Tongue (tissue), 2 donors: ENCODE results near the gene TNK2. TPM values are rescaled to one million over a fixed set of nuclear protein-coding genes. Genes with fewer than 3 reads are reported as not detected.
"Not testable (repeated sequence)": the region's sequence is repeated elsewhere in the genome, so short reads cannot be mapped to it uniquely, and the experiment has no call there.

Experiments used
- DNase-seq: peaks from one replicate; pipeline ENCODE4 v3.0.0-alpha.2; 2015
- total RNA-seq: library from RNA; depleted of rRNA; stranded (reverse); fragments of >200 nt; gene quantifications from one replicate; pipeline ENCODE4 v1.2.3, GENCODE V29; 2014

Gene TNK2
- total RNA-seq, 1 donor from 2014 or later: 31.4 TPM

DNA sequence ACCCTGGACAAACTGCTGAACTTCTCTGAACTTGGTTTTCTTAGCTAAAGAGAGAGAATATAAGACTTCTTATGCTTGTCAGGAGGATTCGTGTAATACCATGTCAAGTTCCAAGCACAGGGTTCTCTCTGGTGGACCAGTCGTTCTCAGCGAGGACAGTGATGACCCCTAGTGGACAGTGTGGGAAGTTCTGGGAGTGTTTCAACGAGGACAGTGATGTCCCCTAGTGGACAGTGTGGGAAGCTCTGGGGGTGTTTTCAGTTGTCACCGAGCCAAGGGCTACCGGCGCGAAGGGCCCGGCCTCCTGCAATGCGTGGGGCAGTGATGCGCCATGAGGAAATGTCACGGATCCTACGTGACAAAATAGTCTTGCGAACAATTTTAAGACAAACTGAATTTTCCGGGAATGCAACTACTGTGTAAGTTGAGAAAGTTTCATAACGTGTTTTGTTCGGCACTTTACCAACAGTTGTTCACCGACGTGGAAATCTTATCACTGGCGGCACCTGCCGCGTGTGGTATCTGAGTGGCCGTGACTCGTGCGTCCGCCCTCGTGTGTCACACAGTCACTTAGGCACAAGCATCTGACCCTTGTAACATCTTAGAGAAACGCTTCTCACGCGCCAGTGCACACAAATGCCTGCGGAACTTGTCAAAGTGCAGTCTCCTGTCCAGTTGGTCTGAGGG is 57.4 kb downstream of the TNK2 start:
- peak; percentile 95 for DNase-seq

GRCh38 chr3:195849322-195850074 is 58.9 kb downstream of the TNK2 start:
- peak; percentile 76 for DNase-seq

GRCh38 chr3:195847055-195847950 is 61.0 kb downstream of the TNK2 start:
- DNase-seq: no peak

- no peak for DNase-seq
Measured at GRCh38 chr3:195845483-195845882, 62.9 kb downstream of the TNK2 start.

GRCh38 chr3:195844671-195845218 is 63.6 kb downstream of the TNK2 start:
- DNase-seq: no peak

- no peak for DNase-seq
Measured at GRCh38 chr3:195839260-195840010, 68.9 kb downstream of the TNK2 start.

- DNase-seq: no peak
Measured at GRCh38 chr3:195838714-195839113, 69.6 kb downstream of the TNK2 start.

GRCh38 chr3:195836476-195837135 is 71.7 kb downstream of the TNK2 start:
- peak; percentile 16 for DNase-seq

GRCh38 chr3:195835791-195836190 is 72.6 kb downstream of the TNK2 start:
- no peak for DNase-seq

DNA sequence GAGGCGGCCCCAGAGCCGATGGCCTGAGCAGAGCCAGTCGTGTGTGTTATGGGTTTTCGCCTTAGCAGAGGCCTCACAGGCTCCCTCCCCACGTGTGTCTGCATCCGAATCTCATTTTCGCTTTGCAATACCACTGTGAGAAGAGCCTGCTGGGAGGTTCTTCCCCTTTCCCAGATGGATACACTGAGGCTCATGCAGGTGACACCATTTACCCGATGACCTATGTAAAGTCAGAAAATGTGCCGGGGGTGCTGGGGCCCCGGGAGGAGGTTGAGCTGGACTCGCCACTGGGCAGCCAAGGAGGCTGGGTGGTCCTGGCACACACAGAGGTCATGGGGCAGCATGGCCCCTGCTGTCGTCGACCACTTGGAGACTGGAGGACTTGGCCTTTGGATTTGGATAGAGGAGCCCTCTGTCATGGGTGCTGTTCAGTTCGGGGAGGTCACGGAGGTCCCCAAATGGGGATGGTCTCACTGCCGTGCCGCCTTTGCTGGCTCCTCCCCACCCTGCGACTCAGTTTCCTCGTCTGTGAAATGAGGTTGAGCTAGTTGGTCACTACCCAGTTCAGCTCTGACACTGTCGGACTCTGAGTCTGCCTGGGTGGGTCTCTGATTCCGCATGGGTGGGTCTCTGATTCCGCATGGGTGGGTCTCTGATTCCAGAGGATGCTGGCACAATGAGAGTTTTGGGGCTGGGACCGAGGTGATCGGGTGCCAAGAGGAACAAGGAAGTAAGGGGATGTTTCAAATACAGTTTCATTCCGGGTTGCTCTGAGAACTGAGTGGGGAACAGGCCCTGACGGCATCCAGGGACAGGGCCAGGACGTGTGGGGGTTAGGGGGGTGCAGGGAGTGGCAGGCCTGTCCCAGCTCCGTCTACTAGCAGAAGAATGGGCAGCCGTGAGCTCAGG is 73.4 kb downstream of the TNK2 start:
- DNase-seq: no peak

DNA sequence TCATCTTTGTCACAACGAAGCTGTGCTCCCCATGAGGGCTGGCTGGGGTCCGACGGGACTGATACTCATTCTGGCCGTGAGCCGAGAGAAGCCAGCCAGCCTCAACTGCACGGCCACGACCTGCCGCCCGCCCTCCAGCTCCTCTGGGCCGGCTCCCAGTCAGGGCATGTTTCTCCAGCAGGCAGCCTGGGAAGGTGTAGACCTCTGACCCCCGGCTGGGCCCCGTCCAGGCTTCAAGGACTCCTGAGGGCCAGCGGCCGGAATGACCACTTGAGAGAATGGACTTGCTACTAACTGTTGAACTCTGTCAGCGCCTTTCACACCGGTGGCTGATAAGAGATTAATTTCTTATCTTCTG is 78.5 kb downstream of the TNK2 start:
- DNase-seq: no peak

DNA sequence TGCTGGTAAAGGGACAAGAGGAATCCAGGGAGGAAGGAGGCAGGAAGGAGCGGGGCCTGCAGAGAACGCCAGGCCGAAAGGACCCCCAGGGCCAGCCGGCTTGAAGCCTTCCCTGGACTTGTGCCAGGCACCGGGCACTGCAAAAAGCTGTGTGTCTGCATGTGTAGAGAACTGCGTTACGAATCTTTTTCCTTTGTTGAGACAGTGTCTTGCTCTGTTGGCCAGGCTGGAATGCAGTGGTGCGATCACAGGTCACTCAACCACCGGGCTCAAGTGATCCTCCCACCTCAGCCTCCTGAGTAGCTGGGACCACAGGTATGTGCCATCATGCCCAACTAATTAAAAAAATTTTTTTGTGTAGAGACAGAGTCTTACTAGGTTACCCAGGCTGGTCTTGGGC is 79.6 kb downstream of the TNK2 start:
- DNase-seq: peak; percentile 22

- DNase-seq: no peak
Measured at GRCh38 chr3:195825857-195826804, 82.2 kb downstream of the TNK2 start.

GRCh38 chr3:195825191-195825588 is 83.2 kb downstream of the TNK2 start:
- DNase-seq: no peak

DNA sequence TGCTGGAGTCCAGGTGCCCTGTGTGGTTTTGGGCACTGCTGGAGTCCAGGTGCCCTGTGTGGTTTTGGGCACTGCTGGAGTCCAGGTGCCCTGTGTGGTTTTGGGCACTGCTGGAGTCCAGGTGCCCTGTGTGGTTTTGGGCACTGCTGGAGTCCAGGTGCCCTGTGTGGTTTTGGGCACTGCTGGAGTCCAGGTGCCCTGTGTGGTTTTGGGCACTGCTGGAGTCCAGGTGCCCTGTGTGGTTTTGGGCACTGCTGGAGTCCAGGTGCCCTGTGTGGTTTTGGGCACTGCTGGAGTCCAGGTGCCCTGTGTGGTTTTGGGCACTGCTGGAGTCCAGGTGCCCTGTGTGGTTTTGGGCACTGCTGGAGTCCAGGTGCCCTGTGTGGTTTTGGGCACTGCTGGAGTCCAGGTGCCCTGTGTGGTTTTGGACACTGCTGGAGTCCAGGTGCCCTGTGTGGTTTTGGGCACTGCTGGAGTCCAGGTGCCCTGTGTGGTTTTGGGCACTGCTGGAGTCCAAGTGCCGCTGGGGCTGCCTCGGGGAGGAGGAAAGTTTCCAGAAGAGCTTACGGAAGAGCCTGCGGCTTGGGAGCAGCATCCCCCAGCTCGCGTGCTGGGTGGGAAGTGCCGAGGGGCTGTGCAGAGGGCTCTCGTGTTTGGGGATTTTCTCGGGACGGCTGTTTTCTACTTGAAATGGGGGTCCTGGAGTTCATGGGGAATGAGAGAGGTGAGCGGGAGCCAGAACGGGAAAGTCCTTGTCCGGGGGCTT is 83.7 kb downstream of the TNK2 start:
- not testable (repeated sequence) for DNase-seq

DNA sequence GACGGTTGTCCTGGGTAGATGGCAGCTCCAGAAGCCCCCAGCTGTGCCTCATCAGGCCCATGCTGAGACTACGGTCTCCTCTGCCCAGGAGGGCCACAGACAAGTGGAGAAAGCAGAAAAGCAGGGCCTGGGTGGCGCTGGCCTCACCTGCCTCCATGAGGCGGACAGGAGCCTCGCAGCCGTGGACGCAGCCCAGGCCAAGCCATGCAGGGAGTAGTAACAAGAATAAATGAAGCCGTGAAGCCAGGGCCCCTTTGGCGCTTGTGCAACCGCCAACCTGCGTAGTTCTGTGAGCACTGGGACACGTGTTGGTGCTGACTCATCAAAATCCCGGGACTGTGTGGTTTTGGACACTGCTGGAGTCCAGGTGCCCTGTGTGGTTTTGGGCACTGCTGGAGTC is 84.4 kb downstream of the TNK2 start:
- no peak for DNase-seq

DNA sequence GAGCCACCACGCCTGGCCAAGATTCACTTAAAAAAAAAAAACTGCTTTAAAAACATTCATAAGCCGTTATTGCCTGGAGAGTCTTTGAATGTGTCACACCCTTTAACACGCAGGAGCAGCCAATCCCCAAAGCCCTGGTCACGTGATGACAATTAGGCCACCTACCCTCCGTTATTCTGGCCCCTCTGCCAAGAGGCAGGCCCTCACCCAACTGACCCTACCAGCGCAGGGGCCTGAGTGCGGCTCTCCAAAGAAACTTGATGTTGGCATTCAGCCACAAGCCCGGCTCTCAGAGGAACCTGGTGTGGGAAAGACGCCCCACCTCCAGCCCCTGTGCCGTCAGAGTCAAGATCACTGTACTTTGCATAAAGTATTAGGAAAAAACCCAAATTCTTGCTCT is 85.1 kb downstream of the TNK2 start:
- DNase-seq: peak; percentile 18

GRCh38 chr3:195822131-195822696 is 86.1 kb downstream of the TNK2 start:
- DNase-seq: no peak
